GM23338 (cell line): ENCODE results near the gene LYL1.

Experiments
- CREB1 ChIP-seq: fragments of 250-450 bp; sonication (Bioruptor Pico); IDR thresholded peaks from 2 replicates; pipeline ENCODE4 v1.5.0; 2020; ENCODE audit warnings: low read depth, mild to moderate bottlenecking, moderate library complexity
- EZH2 ChIP-seq: fragments of 200-600 bp; sonication (generic); IDR thresholded peaks from one replicate; pipeline ENCODE4 v1.8.0; 2017; ENCODE audit warnings: antibody characterized with exemption, mild to moderate bottlenecking, low read depth; ENCODE audit not compliant: unreplicated experiment
- EZH2phosphoT487 ChIP-seq: fragments of 200-600 bp; sonication (generic); IDR thresholded peaks from one replicate; pipeline ENCODE4 v1.8.1; 2018; ENCODE audit warnings: antibody characterized with exemption; ENCODE audit not compliant: unreplicated experiment
- STAT1 ChIP-seq: IDR thresholded peaks from one replicate; pipeline ENCODE4 v1.6.1; 2016; ENCODE audit warnings: antibody characterized with exemption; ENCODE audit not compliant: unreplicated experiment
- ZNF114 ChIP-seq: fragments of 250-450 bp; sonication (Bioruptor Pico); IDR thresholded peaks from 2 replicates; pipeline ENCODE4 v1.5.0; 2020; ENCODE audit warnings: mild to moderate bottlenecking, moderate library complexity
- ZNF331 ChIP-seq: fragments of 250-450 bp; sonication (Bioruptor Pico); IDR thresholded peaks from 2 replicates; pipeline ENCODE4 v1.5.0; 2020; ENCODE audit warnings: low read depth, mild to moderate bottlenecking, moderate library complexity
- TF ChIP-seq, protein P1 (sequence below), 2 experiments: fragments of 200-600 bp in 1 of 2; sonication (generic) in 1 of 2; conservative IDR thresholded peaks; 2 replicates each; pipeline versions ENCODE4 v1.5.1 to v1.6.1; 2016 to 2017; ENCODE audit warnings: antibody characterized with exemption in 2 of 2, low read depth in 2 of 2, mild to moderate bottlenecking in 2 of 2, moderate library complexity in 1 of 2
- TF ChIP-seq, protein P2 (sequence below): IDR thresholded peaks from one replicate; pipeline ENCODE4 v1.6.1; 2018; ENCODE audit warnings: antibody characterized with exemption; ENCODE audit not compliant: unreplicated experiment

DNA sequence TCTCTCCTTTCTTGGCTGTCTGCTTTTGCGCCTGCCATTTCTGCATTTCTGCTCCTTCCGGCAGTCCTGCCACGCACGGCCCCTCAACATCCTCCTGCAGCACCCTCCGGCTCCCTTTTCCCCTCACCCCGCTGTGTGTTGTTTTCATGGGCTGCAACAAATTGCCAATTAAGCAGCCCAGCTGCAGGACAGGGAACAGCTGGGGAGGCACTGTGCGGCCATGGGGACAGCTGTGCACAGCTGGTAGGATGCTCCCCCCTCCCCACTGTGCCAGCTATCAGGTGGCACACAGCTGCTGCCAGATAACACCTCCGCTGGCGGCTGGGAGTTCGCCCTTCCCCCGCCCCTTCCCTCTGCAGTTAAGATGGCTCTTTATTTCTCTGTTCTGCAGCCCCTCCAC is 25.4 kb downstream of the LYL1 start:
- TF ChIP-seq, protein P1, sequence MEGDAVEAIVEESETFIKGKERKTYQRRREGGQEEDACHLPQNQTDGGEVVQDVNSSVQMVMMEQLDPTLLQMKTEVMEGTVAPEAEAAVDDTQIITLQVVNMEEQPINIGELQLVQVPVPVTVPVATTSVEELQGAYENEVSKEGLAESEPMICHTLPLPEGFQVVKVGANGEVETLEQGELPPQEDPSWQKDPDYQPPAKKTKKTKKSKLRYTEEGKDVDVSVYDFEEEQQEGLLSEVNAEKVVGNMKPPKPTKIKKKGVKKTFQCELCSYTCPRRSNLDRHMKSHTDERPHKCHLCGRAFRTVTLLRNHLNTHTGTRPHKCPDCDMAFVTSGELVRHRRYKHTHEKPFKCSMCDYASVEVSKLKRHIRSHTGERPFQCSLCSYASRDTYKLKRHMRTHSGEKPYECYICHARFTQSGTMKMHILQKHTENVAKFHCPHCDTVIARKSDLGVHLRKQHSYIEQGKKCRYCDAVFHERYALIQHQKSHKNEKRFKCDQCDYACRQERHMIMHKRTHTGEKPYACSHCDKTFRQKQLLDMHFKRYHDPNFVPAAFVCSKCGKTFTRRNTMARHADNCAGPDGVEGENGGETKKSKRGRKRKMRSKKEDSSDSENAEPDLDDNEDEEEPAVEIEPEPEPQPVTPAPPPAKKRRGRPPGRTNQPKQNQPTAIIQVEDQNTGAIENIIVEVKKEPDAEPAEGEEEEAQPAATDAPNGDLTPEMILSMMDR (conservative IDR thresholded peaks at IDR 0.05; ENCODE audit: low read depth in 2 of 2) = no peak
- no peak for TF ChIP-seq EZH2
- TF ChIP-seq, protein P2, sequence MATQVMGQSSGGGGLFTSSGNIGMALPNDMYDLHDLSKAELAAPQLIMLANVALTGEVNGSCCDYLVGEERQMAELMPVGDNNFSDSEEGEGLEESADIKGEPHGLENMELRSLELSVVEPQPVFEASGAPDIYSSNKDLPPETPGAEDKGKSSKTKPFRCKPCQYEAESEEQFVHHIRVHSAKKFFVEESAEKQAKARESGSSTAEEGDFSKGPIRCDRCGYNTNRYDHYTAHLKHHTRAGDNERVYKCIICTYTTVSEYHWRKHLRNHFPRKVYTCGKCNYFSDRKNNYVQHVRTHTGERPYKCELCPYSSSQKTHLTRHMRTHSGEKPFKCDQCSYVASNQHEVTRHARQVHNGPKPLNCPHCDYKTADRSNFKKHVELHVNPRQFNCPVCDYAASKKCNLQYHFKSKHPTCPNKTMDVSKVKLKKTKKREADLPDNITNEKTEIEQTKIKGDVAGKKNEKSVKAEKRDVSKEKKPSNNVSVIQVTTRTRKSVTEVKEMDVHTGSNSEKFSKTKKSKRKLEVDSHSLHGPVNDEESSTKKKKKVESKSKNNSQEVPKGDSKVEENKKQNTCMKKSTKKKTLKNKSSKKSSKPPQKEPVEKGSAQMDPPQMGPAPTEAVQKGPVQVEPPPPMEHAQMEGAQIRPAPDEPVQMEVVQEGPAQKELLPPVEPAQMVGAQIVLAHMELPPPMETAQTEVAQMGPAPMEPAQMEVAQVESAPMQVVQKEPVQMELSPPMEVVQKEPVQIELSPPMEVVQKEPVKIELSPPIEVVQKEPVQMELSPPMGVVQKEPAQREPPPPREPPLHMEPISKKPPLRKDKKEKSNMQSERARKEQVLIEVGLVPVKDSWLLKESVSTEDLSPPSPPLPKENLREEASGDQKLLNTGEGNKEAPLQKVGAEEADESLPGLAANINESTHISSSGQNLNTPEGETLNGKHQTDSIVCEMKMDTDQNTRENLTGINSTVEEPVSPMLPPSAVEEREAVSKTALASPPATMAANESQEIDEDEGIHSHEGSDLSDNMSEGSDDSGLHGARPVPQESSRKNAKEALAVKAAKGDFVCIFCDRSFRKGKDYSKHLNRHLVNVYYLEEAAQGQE = no peak
- no peak for TF ChIP-seq ZNF114 (CRISPR knock-in tag)
- TF ChIP-seq EZH2phosphoT487 = no peak
- no peak for TF ChIP-seq ZNF331 (CRISPR knock-in tag)
- TF ChIP-seq STAT1 = no peak
- no peak for TF ChIP-seq CREB1 (CRISPR knock-in tag)
